K562 (cell line): ENCODE measurements around the gene ATP9A. TPM values are rescaled to one million over a fixed set of nuclear protein-coding genes. Genes with fewer than 3 reads are reported as not detected.

Experiments
- ATAC-seq: fragments of 200-7000 bp; cut with Tn5 transposase; 3 replicates; pipeline ENCODE4 v1.9.1; 2020; ENCODE audit warnings: moderate library complexity
- BruUV-seq: library from RNA; stranded (reverse); fragments of 400-500 nt; replicated peaks from 2 replicates; lab custom pipeline; 2021; lab: Mats Ljungman, UMichigan
- CTCF ChIA-PET: fragments of 300-600 bp; formaldehyde crosslinking; extraction: SDS; loops from one replicate; lab custom pipeline; 2021; ENCODE audit warnings: low intra/inter-chr PET ratio; lab: Yijun Ruan, JAX
- POLR2A ChIA-PET: fragments of 300-600, 350-650 bp; sonication (Branson Sonifier 250); formaldehyde crosslinking; extraction: SDS; loops from one replicate; lab custom pipeline; 2021; ENCODE audit warnings: antibody characterized with exemption, inconsistent platforms; lab: Yijun Ruan, JAX
- DNase-seq, 4 experiments: peaks; one replicate each; pipeline versions ENCODE4 v3.0.0 to v3.0.0-alpha.2; 2011 to 2018; ENCODE audit warnings: low spot score in 3 of 4, mixed read lengths in 3 of 4; ENCODE audit errors: extremely low read depth in 1 of 4
- FAIRE-seq: peaks from 2 replicates; lab custom pipeline; 2011; peaks lifted over from hg19 to GRCh38; lab: Jason Lieb, UNC
- H2AFZ ChIP-seq: 2 replicates; pipeline ENCODE4 v1.6.0; 2011; ENCODE audit warnings: low read depth, low read length, control low read depth, inconsistent platforms
- H3K27ac ChIP-seq: fragments of 200-600 bp; 3 replicates; pipeline ENCODE4 v1.8.0; 2011; ENCODE audit warnings: low read depth, mild to moderate bottlenecking, control low read depth, inconsistent platforms, low read length, moderate library complexity, mixed read lengths; ENCODE audit errors: extremely low read depth
- H3K27me3 ChIP-seq, 2 experiments: fragments of 300-600 bp in 1 of 2; 2 replicates in 1 of 2; 3 replicates in 1 of 2; pipeline versions ENCODE4 v1.6.0 to v1.8.0; 2011; ENCODE audit warnings: inconsistent platforms in 2 of 2, low read length in 2 of 2, mild to moderate bottlenecking in 1 of 2, mixed read lengths in 1 of 2, moderate library complexity in 1 of 2; ENCODE audit not compliant: control insufficient read depth in 2 of 2, insufficient read depth in 2 of 2
- H3K36me3 ChIP-seq: fragments of 300-600 bp; 3 replicates; pipeline ENCODE4 v1.8.0; 2011; ENCODE audit warnings: mild to moderate bottlenecking, low read length, inconsistent platforms; ENCODE audit not compliant: control insufficient read depth, insufficient read depth
- H3K4me1 ChIP-seq, 2 experiments: fragments of 200-600 bp in 1 of 2; replicated peaks in 1 of 2; 2 replicates in 1 of 2; 3 replicates in 1 of 2; pipeline versions ENCODE4 v1.5.1 to v1.8.0; 2011; ENCODE audit warnings: inconsistent platforms in 2 of 2, low read length in 2 of 2, mild to moderate bottlenecking in 1 of 2, mixed read lengths in 1 of 2, moderate library complexity in 1 of 2; ENCODE audit not compliant: control insufficient read depth in 2 of 2, insufficient read depth in 2 of 2
- H3K4me2 ChIP-seq: 2 replicates; pipeline ENCODE4 v1.6.1; 2011; ENCODE audit warnings: low read length, control low read depth, inconsistent platforms, mixed read lengths; ENCODE audit not compliant: insufficient read depth
- H3K4me3 ChIP-seq: fragments of 200-600 bp; sonication (generic), shearing (Covaris generic); 2 replicates; pipeline ENCODE4 v1.5.1; 2016; ENCODE audit warnings: control low read depth, inconsistent platforms
- H3K79me2 ChIP-seq: fragments of 200-600 bp; 3 replicates; pipeline ENCODE4 v1.8.0; 2011; ENCODE audit warnings: low read length, inconsistent platforms; ENCODE audit not compliant: control insufficient read depth, insufficient read depth
- H3K9ac ChIP-seq, 2 experiments: 2 replicates each; pipeline versions ENCODE4 v1.6.0 to v1.6.1; 2011; ENCODE audit warnings: low read depth in 2 of 2, low read length in 2 of 2, control low read depth in 1 of 2, inconsistent platforms in 1 of 2, mild to moderate bottlenecking in 1 of 2, mixed read lengths in 1 of 2; ENCODE audit not compliant: insufficient read depth in 1 of 2
- H3K9me1 ChIP-seq: one replicate; pipeline ENCODE4 v1.6.0; 2011; ENCODE audit warnings: inconsistent platforms, mild to moderate bottlenecking, low read length, moderate library complexity; ENCODE audit not compliant: control insufficient read depth, insufficient read depth
- H3K9me3 ChIP-seq: replicated peaks from 2 replicates; pipeline ENCODE4 v1.5.1; 2011; ENCODE audit warnings: low read depth, low read length, inconsistent platforms; ENCODE audit not compliant: control insufficient read depth, insufficient read depth
- H4K20me1 ChIP-seq: replicated peaks from 2 replicates; pipeline ENCODE4 v1.6.1; 2011; ENCODE audit warnings: low read length, inconsistent platforms, mixed read lengths; ENCODE audit not compliant: control insufficient read depth, insufficient read depth
- BHLHE40 ChIP-seq: IDR thresholded peaks from 2 replicates; pipeline ENCODE4 v1.6.1; 2011; ENCODE audit warnings: low read length, improper control_type of control experiment
- CC2D1A ChIP-seq: fragments of 450-650 bp; IDR thresholded peaks from 2 replicates; pipeline ENCODE4 v1.6.1; 2017; ENCODE audit warnings: mild to moderate bottlenecking
- CREM ChIP-seq: IDR thresholded peaks from 2 replicates; pipeline ENCODE4 v1.6.1; 2014; ENCODE audit warnings: antibody characterized with exemption, low read depth
- HES1 ChIP-seq: fragments of 450-650 bp; IDR thresholded peaks from 2 replicates; pipeline ENCODE4 v1.6.1; 2016; ENCODE audit warnings: low read depth, mild to moderate bottlenecking, moderate library complexity
- LCOR ChIP-seq: sonication (generic); formaldehyde crosslinking; IDR thresholded peaks from 2 replicates; pipeline ENCODE4 v1.8.0; 2022; ENCODE audit warnings: mild to moderate bottlenecking, missing genetic modification reagents
- MEF2D ChIP-seq: conservative IDR thresholded peaks from 2 replicates; pipeline ENCODE4 v1.6.1; 2016; ENCODE audit warnings: low read depth, missing genetic modification characterization, missing compliant biosample characterization
- NELFE ChIP-seq: IDR thresholded peaks from 2 replicates; pipeline ENCODE4 v1.6.1; 2011; ENCODE audit warnings: mild to moderate bottlenecking; ENCODE audit not compliant: insufficient read depth, insufficient read length
- POLR2AphosphoS5 ChIP-seq: IDR thresholded peaks from 2 replicates; pipeline ENCODE4 v1.6.1; 2011; ENCODE audit warnings: mild to moderate bottlenecking, low read depth, low read length, moderate library complexity; ENCODE audit not compliant: control insufficient read depth, insufficient read depth
- RBFOX2 ChIP-seq: fragments of 200-400 bp; formaldehyde crosslinking; IDR thresholded peaks from 2 replicates; pipeline ENCODE4 v1.6.1; 2017; ENCODE audit warnings: low read depth, mild to moderate bottlenecking, low read length, moderate library complexity
- SIRT6 ChIP-seq: IDR thresholded peaks from one replicate; pipeline ENCODE4 v1.6.1; 2012; ENCODE audit warnings: low read depth, mild to moderate bottlenecking, control low read depth, inconsistent platforms, low read length, moderate library complexity
- UBTF ChIP-seq, 2 experiments: IDR thresholded peaks; 2 replicates each; pipeline ENCODE4 v1.6.1; 2012; ENCODE audit warnings: improper control_type of control experiment in 2 of 2, low read depth in 2 of 2, low read length in 2 of 2, borderline replicate concordance in 1 of 2
- ZNF507 ChIP-seq: conservative IDR thresholded peaks from 2 replicates; pipeline ENCODE4 v1.6.1; 2017; ENCODE audit warnings: missing genetic modification characterization, missing compliant biosample characterization
- ZNF586 ChIP-seq: fragments of 450-650 bp; formaldehyde crosslinking; conservative IDR thresholded peaks from 2 replicates; pipeline ENCODE4 v1.4.0; 2020; ENCODE audit warnings: mild to moderate bottlenecking, moderate library complexity
- ZNF609 ChIP-seq: sonication (generic); formaldehyde crosslinking; IDR thresholded peaks from 2 replicates; pipeline ENCODE4 v1.8.1; 2023; ENCODE audit warnings: missing genetic modification reagents, mild to moderate bottlenecking, borderline replicate concordance
- WGBS: fragments of 100-300 bp; shearing (Covaris generic); methylation state at CpG from one replicate; pipeline ENCODE4 v1.1.6; 2016; ENCODE audit warnings: low coverage, mixed read lengths; ENCODE audit not compliant: insufficient coverage; ENCODE audit errors: missing lambda C conversion rate; 5-methylcytosine and 5-hydroxymethylcytosine counted together
- in situ Hi-C: fragments of 300-500 bp; cut with MboI; formaldehyde crosslinking; loops from 4 replicates; pipeline ENCODE4 v1.15.0; 2018; ENCODE audit warnings: inconsistent platforms, mixed read lengths
- intact Hi-C: fragments of 100-400 bp; cut with micrococcal nuclease; formaldehyde crosslinking; loops from 2 replicates; pipeline ENCODE4 v1.14.2; 2022
- polyA plus RNA-seq, 8 experiments: library from polyadenylated mRNA; depleted of rRNA in 4 of 8; stranded (reverse) in 5 of 8; unstranded in 3 of 8; fragments of >200 nt; fragmentation: Nextera tagmentation in 2 of 8; fragmentation: Illumina TruSeq in 1 of 8; extraction: Ambion mirVana in 2 of 8; extraction: Trizol in 1 of 8; gene quantifications; 2 replicates each; pipeline versions ENCODE4 v1.2.1 to v1.2.3, GENCODE V29; 2011 to 2014; ENCODE audit warnings: inconsistent platforms in 1 of 8, missing spikeins in 1 of 8
- total RNA-seq, 7 experiments: library from RNA; depleted of rRNA in 6 of 7; stranded (reverse); fragments of >200 nt in 6 of 7; fragmentation: Illumina TruSeq in 2 of 7; extraction: Trizol in 2 of 7; gene quantifications; 2 replicates each; pipeline versions ENCODE4 v1.2.1 to v1.2.3, GENCODE V29; 2011 to 2021; ENCODE audit warnings: low replicate concordance in 1 of 7

ATP9A gene
- total and polyA plus RNA-seq, 9 of the 15 experiments (the other 6 are each of a cell fraction or from before 2014, with no cell fraction given): 0.18 to 0.62 (median 0.29) TPM

DNA sequence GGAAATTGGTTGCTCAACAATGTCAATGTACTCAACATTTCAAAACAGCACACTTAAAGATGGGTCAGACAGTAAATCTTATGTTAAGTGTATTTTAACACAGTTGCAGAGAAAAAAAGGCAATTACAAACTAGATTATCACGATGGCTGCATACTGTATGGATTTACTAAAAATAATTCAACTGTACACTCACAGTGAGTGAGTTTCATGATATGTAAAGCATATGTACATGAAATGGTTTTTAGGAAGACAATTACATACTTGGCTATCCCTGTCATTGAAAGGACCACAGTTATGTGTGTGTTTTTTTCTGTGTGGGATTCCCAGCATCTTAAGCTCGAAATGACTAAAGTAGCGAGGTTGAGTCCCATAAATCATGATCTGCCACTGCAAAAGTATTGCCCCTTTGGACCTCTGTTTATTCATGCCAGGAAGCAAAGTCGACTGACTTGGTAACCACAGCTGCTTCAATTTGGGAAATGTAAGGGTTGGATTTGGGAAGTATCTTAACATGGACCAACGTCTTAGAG, 39.6 kb upstream of the ATP9A start (continued):
- TF ChIP-seq ZNF586 (CRISPR knock-in tag) (no peak), HES1 (no peak), ZNF507 (tag) (no peak), CREM (no peak), LCOR (CRISPR knock-in tag) (no peak)
- TF ChIP-seq, all 486 proteins: peak for 0

DNA sequence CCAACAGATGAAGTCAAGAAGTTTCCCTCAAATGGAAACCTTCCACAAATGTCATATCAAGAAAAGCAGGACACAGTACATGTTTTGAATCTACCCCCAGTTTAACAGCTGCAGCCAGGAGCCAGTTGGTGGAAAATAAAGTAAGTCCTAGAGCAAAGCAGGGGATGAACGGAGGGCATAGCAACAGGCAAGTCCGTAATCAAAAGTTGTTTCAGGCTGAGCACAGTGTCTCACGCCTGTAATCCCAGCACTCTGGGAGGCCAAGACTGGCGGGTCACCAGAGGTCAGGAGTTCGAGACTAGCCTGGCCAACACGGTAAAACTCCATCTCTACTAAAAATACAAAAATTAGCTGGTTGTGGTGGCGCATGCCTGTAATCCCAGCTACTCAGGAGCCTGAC, 36.6 kb upstream of the ATP9A start:
- in situ Hi-C loops (no loop called here), intact Hi-C loops (no loop called here)
- no peak for DNase-seq
- CTCF ChIA-PET: no interaction called here
- Histone ChIP-seq H3K4me2 (no peak overlapping the region), H3K9ac (no peak overlapping the region), H3K4me1 (peaks cover 0 to 4% of the 10 kb centered on the region in 2 experiments; a peak in 1 of 5 replicates), H3K9me3 (no peaks in the 10 kb centered on the region), H3K4me3 (no peak overlapping the region), H3K9me1 (no peaks in the 10 kb centered on the region), H4K20me1 (no peaks in the 10 kb centered on the region), H3K36me3 (no peaks in the 10 kb centered on the region), H3K27me3 (peaks cover 4% of the 10 kb centered on the region in 2 experiments; a peak in 3 of 5 replicates), H2AFZ (no peak overlapping the region), H3K27ac (no peak overlapping the region), H3K79me2 (no peaks in the 10 kb centered on the region)
- ATAC-seq: no peak
- POLR2A ChIA-PET: no interaction called here
- no peak for FAIRE-seq
- BruUV-seq: no TSS peak
- WGBS: 0% methylated on average over 7 of the region's 7 CpGs
- TF ChIP-seq MEF2D (tag) (no peak), SIRT6 (no peak), BHLHE40 (no peak), UBTF (IDR thresholded peaks at IDR 0.05; ENCODE audit: borderline replicate concordance in 1 of 2, low read depth in 2 of 2, low read length in 2 of 2) (no peak), RBFOX2 (no peak), POLR2AphosphoS5 (no peak), CC2D1A (no peak), NELFE (no peak), ZNF609 (CRISPR knock-in tag) (no peak)
